Tibial nerve (tissue), 4 donors: ENCODE data around the gene PTOV1. TPM values are rescaled to one million over a fixed set of nuclear protein-coding genes. Genes with fewer than 3 reads are reported as not detected.

Experiments used
- DNase-seq, 2 donors: peaks; one replicate each; pipeline ENCODE4 v3.0.0-alpha.2; 2019; ENCODE audit warnings: low spot score in 2 of 2
- H3K27ac ChIP-seq, 4 donors: fragments of 200-600 bp; sonication (generic) in 3 of 4; one replicate each; pipeline ENCODE4 v1.5.1; 2017 to 2019; ENCODE audit warnings: mild to moderate bottlenecking in 1 of 4
- H3K27me3 ChIP-seq, 2 donors: fragments of 200-600 bp; sonication (generic) in 1 of 2; one replicate each; pipeline versions ENCODE4 v1.5.1 to v1.6.0; 2017 to 2019
- H3K36me3 ChIP-seq, 3 donors: fragments of 200-600 bp; sonication (generic); one replicate each; pipeline ENCODE4 v1.5.1; 2018 to 2019
- H3K4me1 ChIP-seq, 4 donors: fragments of 200-600 bp; sonication (generic) in 3 of 4; one replicate each; pipeline ENCODE4 v1.5.1; 2017 to 2019
- H3K4me3 ChIP-seq, 4 donors: fragments of 200-600 bp; sonication (generic) in 3 of 4; one replicate each; pipeline ENCODE4 v1.5.1; 2017 to 2019; ENCODE audit warnings: mild to moderate bottlenecking in 1 of 4, moderate library complexity in 1 of 4
- H3K9me3 ChIP-seq, 4 donors: fragments of 200-600 bp; sonication (generic) in 3 of 4; one replicate each; pipeline ENCODE4 v1.5.1; 2017 to 2019
- CTCF ChIP-seq, 5 experiments: fragments of 200-600 bp in 3 of 5; fragments of 450-650 bp in 2 of 5; sonication (generic) in 3 of 5; IDR thresholded peaks; one replicate each; pipeline ENCODE4 v1.5.1; 2016 to 2019; ENCODE audit warnings: antibody characterized with exemption in 5 of 5, mild to moderate bottlenecking in 3 of 5, moderate library complexity in 2 of 5
- EP300 ChIP-seq, 2 donors: sonication (generic); formaldehyde crosslinking; IDR thresholded peaks; one replicate each; pipeline ENCODE4 v1.6.1; 2017; ENCODE audit warnings: antibody characterized with exemption in 2 of 2, mild to moderate bottlenecking in 1 of 2
- POLR2A ChIP-seq, 2 donors: fragments of 450-650 bp; IDR thresholded peaks; one replicate each; pipeline ENCODE4 v1.6.1; 2017; ENCODE audit warnings: antibody characterized with exemption in 2 of 2, mild to moderate bottlenecking in 2 of 2, moderate library complexity in 2 of 2
- WGBS, 2 donors: methylation state at CpG; one replicate each; pipeline ENCODE4 v1.1.5; 2018; 5-methylcytosine and 5-hydroxymethylcytosine counted together
- small RNA-seq: library from RNA; depleted of rRNA; stranded (forward); fragments of <200 nt; gene quantifications from one replicate; pipeline ENCODE3, GENCODE V24; 2016
- total RNA-seq, 4 donors: library from RNA; depleted of rRNA; stranded (reverse); fragments of >200 nt; gene quantifications; one replicate each; pipeline ENCODE4 v1.1.0, GENCODE V29; 2016

PTOV1 gene
- total RNA-seq, 4 donors from 2014 or later, result 75.6 to 113 (median 91.9) TPM

- TF ChIP-seq CTCF (IDR thresholded peaks at IDR 0.05) (no peak), EP300 (IDR thresholded peaks at IDR 0.05) (no peak), POLR2A (IDR thresholded peaks at IDR 0.05) (no peak)
- no peak overlapping the region for H3K4me3 ChIP-seq
- no peaks in the 10 kb centered on the region for H3K27me3 ChIP-seq
- H3K36me3 ChIP-seq, result peaks cover 0 to 58% (median 3%) of the 10 kb centered on the region in 3 donors
- WGBS, 2 donors, result 91 to 93% methylated on average over 23 of the region's 23 CpGs
- no peak for DNase-seq
- H3K27ac ChIP-seq, result no peak overlapping the region
- peaks cover 0 to 23% (median 8%) of the 10 kb centered on the region in 4 donors for H3K4me1 ChIP-seq
- H3K9me3 ChIP-seq, result no peaks in the 10 kb centered on the region
Measured at GRCh38 chr19:49907745-49908446, 56.9 kb downstream of the PTOV1 start.

GRCh38 chr19:49908480-49909420 lies 57.8 kb downstream of the PTOV1 start:
- Histone ChIP-seq H3K27me3 (no peaks in the 10 kb centered on the region), H3K4me3 (no peak overlapping the region), H3K27ac (no peak overlapping the region), H3K9me3 (no peaks in the 10 kb centered on the region), H3K36me3 (peaks cover 0 to 67% (median 3%) of the 10 kb centered on the region in 3 donors), H3K4me1 (peaks cover 0 to 25% (median 8%) of the 10 kb centered on the region in 4 donors)
- WGBS, 2 donors, result 96 to 97% methylated on average over 32 to 37 of the region's 37 CpGs
- no peak for DNase-seq
- TF ChIP-seq POLR2A (IDR thresholded peaks at IDR 0.05) (no peak), EP300 (IDR thresholded peaks at IDR 0.05) (no peak), CTCF (IDR thresholded peaks at IDR 0.05) (no peak)

GRCh38 chr19:49910179-49910578 lies 59.2 kb downstream of the PTOV1 start:
- Histone ChIP-seq H3K27ac (peak overlapping the region in 2 of 4 donors; percentile 12 to 24), H3K4me1 (peaks cover 0 to 25% (median 8%) of the 10 kb centered on the region in 4 donors), H3K27me3 (no peaks in the 10 kb centered on the region), H3K36me3 (peaks cover 0 to 81% (median 3%) of the 10 kb centered on the region in 3 donors), H3K4me3 (no peak overlapping the region), H3K9me3 (no peaks in the 10 kb centered on the region)
- 83 to 92% methylated on average over 5 of the region's 5 CpGs for WGBS, 2 donors
- DNase-seq, result no peak
- TF ChIP-seq EP300 (IDR thresholded peaks at IDR 0.05), result no peak
- TF ChIP-seq CTCF (IDR thresholded peaks at IDR 0.05), result no peak
- no peak for TF ChIP-seq POLR2A (IDR thresholded peaks at IDR 0.05)

Small RNA genes lying within 50 kb of the gene (small RNA-seq; reads per million reads assigned to genes)
- gene MIR4749, result not detected

Other genes starting within 250 kb of the PTOV1 start
- 100 to 1,000 TPM in 3 of 4 donors, 10 to 100 TPM in 1; 81.6 to 190 (median 162) TPM for gene RRAS, start 211.0 kb upstream of the PTOV1 start, total RNA-seq
- 10 to 100 TPM; 20.1 to 53.7 (median 31.1) TPM for gene SCAF1, start 208.9 kb upstream of the PTOV1 start, total RNA-seq
- 10 to 100 TPM; 41.4 to 85.2 (median 72.4) TPM for gene IRF3, start 185.3 kb upstream of the PTOV1 start, total RNA-seq
- 1 to 10 TPM; 4.7 to 6.8 (median 5.8) TPM for gene BCL2L12, start 185.2 kb upstream of the PTOV1 start, total RNA-seq
- gene PRMT1, start 173.9 kb upstream of the PTOV1 start, total RNA-seq, result 100 to 1,000 TPM; 106 to 147 (median 132) TPM
- 1 to 10 TPM in 2 of 4 donors, not detected in 2; 1.5 to 4.3 TPM for gene ADM5, start 161.6 kb upstream of the PTOV1 start, total RNA-seq
- 1 to 10 TPM in 3 of 4 donors, under 1 TPM in 1; 0.44 to 4.1 (median 2.2) TPM for gene CPT1C, start 160.0 kb upstream of the PTOV1 start, total RNA-seq
- 1 to 10 TPM; 1.1 to 2.5 (median 1.6) TPM for gene TSKS, start 87.9 kb upstream of the PTOV1 start, total RNA-seq
- gene AP2A1, start 84.2 kb upstream of the PTOV1 start, total RNA-seq, result 100 to 1,000 TPM in 2 of 4 donors, 10 to 100 TPM in 2; 92.9 to 117 (median 104) TPM
- gene FUZ, start 37.9 kb upstream of the PTOV1 start, total RNA-seq, result 10 to 100 TPM; 19.0 to 31.7 (median 26.8) TPM
- 10 to 100 TPM; 26.2 to 54.0 (median 29.4) TPM for gene MED25, start 32.9 kb upstream of the PTOV1 start, total RNA-seq
- 100 to 1,000 TPM in 1 of 4 donors, 10 to 100 TPM in 3; 52.7 to 158 (median 79.5) TPM for gene PNKP, start 16.4 kb downstream of the PTOV1 start, total RNA-seq
- gene AKT1S1, start 26.2 kb downstream of the PTOV1 start, total RNA-seq, result 10 to 100 TPM; 20.6 to 27.4 (median 25.4) TPM
- 10 to 100 TPM; 47.7 to 56.5 (median 49.0) TPM for gene TBC1D17, start 26.5 kb downstream of the PTOV1 start, total RNA-seq
- 1 to 10 TPM in 2 of 4 donors, under 1 TPM in 1, not detected in 1; 0.63 to 3.0 (median 1.7) TPM for gene IL4I1, start 45.7 kb downstream of the PTOV1 start, total RNA-seq
- 10 to 100 TPM; 12.6 to 19.0 (median 14.8) TPM for gene ATF5, start 78.0 kb downstream of the PTOV1 start, total RNA-seq
- 10 to 100 TPM; 32.8 to 43.5 (median 38.7) TPM for gene NUP62, start 78.3 kb downstream of the PTOV1 start, total RNA-seq
- 1 to 10 TPM; 2.6 to 7.5 (median 4.3) TPM for gene SIGLEC11, start 110.0 kb downstream of the PTOV1 start, total RNA-seq
- 10 to 100 TPM; 25.7 to 51.3 (median 30.1) TPM for gene VRK3, start 174.2 kb downstream of the PTOV1 start, total RNA-seq
- gene ZNF473, start 174.8 kb downstream of the PTOV1 start, total RNA-seq, result 10 to 100 TPM in 2 of 4 donors, 1 to 10 TPM in 2; 8.2 to 25.5 (median 14.3) TPM